ENCODE measurements around the gene FAM171A1. TPM values are rescaled to one million over a fixed set of nuclear protein-coding genes. Genes with fewer than 3 reads are reported as not detected.
"Not testable (repeated sequence)": the region's sequence is repeated elsewhere in the genome, so short reads cannot be mapped to it uniquely, and the experiment has no call there.

Gene FAM171A1
- total RNA-seq, 1 experiment from 2014 or later, result 19.2 TPM

DNA sequence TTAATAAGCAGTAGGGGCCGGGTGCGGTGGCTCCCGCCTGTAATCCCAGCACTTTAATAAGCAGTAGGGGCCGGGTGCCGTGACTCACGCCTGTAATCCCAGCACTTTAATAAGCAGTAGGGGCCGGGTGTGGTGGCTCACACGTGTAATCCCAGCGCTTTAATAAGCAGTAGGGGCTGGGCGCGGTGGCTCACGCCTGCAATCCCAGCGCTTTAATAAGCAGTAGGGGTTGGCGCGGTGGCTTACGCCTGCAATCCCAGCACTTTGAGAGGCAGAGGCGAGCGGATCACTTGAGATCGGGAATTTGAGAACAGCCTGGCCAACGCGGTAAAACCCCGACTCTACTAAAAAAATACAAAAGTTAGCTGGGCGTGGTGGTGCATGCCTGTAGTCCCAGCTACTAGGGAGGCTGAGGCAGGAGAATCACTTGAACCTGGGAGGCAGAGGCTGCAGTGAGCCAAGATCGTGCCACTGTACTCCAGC lies 33.6 kb downstream of the FAM171A1 start:
- ATAC-seq; H3K9me3 ChIP-seq (ENCODE audit: control insufficient read depth, insufficient read depth, low read depth, low read length); POLR2A ChIA-PET; in situ Hi-C loops (cut with HindIII; ENCODE audit: low pct_unique_long_range_greater_than_20kb, low sequenced_read_pairs); H3K27ac ChIP-seq (ENCODE audit: low read length); H3K36me3 ChIP-seq (ENCODE audit: control insufficient read depth, insufficient read depth, low read length); intact Hi-C loops (cut with micrococcal nuclease; ENCODE audit: unreplicated experiment); H3K27me3 ChIP-seq (ENCODE audit: control insufficient read depth, insufficient read depth, low read length); H3K4me3 ChIP-seq (ENCODE audit: low read depth in 2 of 2, low read length in 2 of 2); CTCF ChIA-PET; BruUV-seq (replicated peaks); DNase-seq (ENCODE audit: low read depth, low spot score); H3K4me1 ChIP-seq (ENCODE audit: control insufficient read depth, insufficient read depth, low read length): not testable (repeated sequence)

DNA sequence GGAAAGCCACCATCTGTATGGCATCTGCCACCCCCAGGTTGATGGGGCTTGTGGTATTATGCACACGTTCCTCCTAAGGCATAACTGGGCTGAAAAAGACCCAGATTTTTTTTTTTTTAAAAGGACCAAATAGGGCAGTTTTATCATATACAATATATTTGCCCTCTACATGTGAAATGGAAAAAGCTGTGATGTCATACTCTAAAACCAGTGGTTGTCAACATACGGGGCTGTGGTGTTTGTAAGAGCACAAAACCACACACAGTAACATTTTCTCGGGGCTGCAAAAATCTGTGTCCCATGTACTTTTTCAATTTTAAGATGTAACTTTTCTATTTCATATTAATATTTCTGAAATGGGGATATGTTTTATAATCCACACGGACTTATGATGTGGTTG lies 34.9 kb downstream of the FAM171A1 start:
- TF ChIP-seq REST (IDR thresholded peaks at IDR 0.05; ENCODE audit: insufficient read depth in 1 of 2, low read depth in 2 of 2, low read length in 1 of 2) (no peak), POLR2AphosphoS5 (IDR thresholded peaks at IDR 0.05; ENCODE audit: low read depth, low read length) (no peak), TCF7L2 (IDR thresholded peaks at IDR 0.05; ENCODE audit: low read depth, low read length) (no peak), SIN3A (IDR thresholded peaks at IDR 0.05; ENCODE audit: borderline replicate concordance, insufficient read depth, low read depth, low read length) (no peak), CTCF (IDR thresholded peaks at IDR 0.05) (no peak)

GRCh38 chr10:15335508-15335907 lies 35.6 kb downstream of the FAM171A1 start:
- POLR2A ChIA-PET, result no interaction called here
- in situ Hi-C loops (cut with HindIII; ENCODE audit: low pct_unique_long_range_greater_than_20kb, low sequenced_read_pairs), result no loop called here
- intact Hi-C loops (cut with micrococcal nuclease; ENCODE audit: unreplicated experiment), result no loop called here
- H3K27me3 ChIP-seq (ENCODE audit: control insufficient read depth, insufficient read depth, low read length), result no peaks in the 10 kb centered on the region
- no peak overlapping the region for H3K4me3 ChIP-seq (ENCODE audit: low read depth in 2 of 2, low read length in 2 of 2)
- no TSS peak for BruUV-seq (replicated peaks)
- H3K36me3 ChIP-seq (ENCODE audit: control insufficient read depth, insufficient read depth, low read length), result no peaks in the 10 kb centered on the region
- ATAC-seq (no peak), DNase-seq (ENCODE audit: low read depth, low spot score) (no peak)
- TF ChIP-seq POLR2AphosphoS5 (IDR thresholded peaks at IDR 0.05; ENCODE audit: low read depth, low read length) (no peak), REST (IDR thresholded peaks at IDR 0.05; ENCODE audit: insufficient read depth in 1 of 2, low read depth in 2 of 2, low read length in 1 of 2) (no peak), CTCF (IDR thresholded peaks at IDR 0.05) (no peak), SIN3A (IDR thresholded peaks at IDR 0.05; ENCODE audit: borderline replicate concordance, insufficient read depth, low read depth, low read length) (no peak), TCF7L2 (IDR thresholded peaks at IDR 0.05; ENCODE audit: low read depth, low read length) (no peak)
- no peaks in the 10 kb centered on the region for H3K9me3 ChIP-seq (ENCODE audit: control insufficient read depth, insufficient read depth, low read depth, low read length)
- H3K27ac ChIP-seq (ENCODE audit: low read length), result no peak overlapping the region
- H3K4me1 ChIP-seq (ENCODE audit: control insufficient read depth, insufficient read depth, low read length), result no peaks in the 10 kb centered on the region
- CTCF ChIA-PET, result no interaction called here

More for the DNA sequence above, 34.9 kb downstream of the FAM171A1 start:
- no peaks in the 10 kb centered on the region for H3K4me1 ChIP-seq (ENCODE audit: control insufficient read depth, insufficient read depth, low read length)
- no peak overlapping the region for H3K27ac ChIP-seq (ENCODE audit: low read length)
- H3K9me3 ChIP-seq (ENCODE audit: control insufficient read depth, insufficient read depth, low read depth, low read length), result no peaks in the 10 kb centered on the region
- intact Hi-C loops (cut with micrococcal nuclease; ENCODE audit: unreplicated experiment) (no loop called here), in situ Hi-C loops (cut with HindIII; ENCODE audit: low pct_unique_long_range_greater_than_20kb, low sequenced_read_pairs) (no loop called here)
- ChIA-PET POLR2A (no interaction called here), CTCF (no interaction called here)
- ATAC-seq, result no peak
- H3K27me3 ChIP-seq (ENCODE audit: control insufficient read depth, insufficient read depth, low read length), result no peaks in the 10 kb centered on the region
- no peak for DNase-seq (ENCODE audit: low read depth, low spot score)
- no peaks in the 10 kb centered on the region for H3K36me3 ChIP-seq (ENCODE audit: control insufficient read depth, insufficient read depth, low read length)
- no peak overlapping the region for H3K4me3 ChIP-seq (ENCODE audit: low read depth in 2 of 2, low read length in 2 of 2)
- BruUV-seq (replicated peaks), result no TSS peak
